Activated CD8-positive, alpha-beta T cell treated with anti-CD3 and anti-CD28 coated beads for 36 hours (primary cell): Measurements from ENCODE around the gene CKAP2L. TPM values are rescaled to one million over a fixed set of nuclear protein-coding genes. Genes with fewer than 3 reads are reported as not detected.

Source experiments
- ATAC-seq: fragments of 200-7000 bp; cut with Tn5 transposase; one replicate; pipeline ENCODE4 v1.10.0; 2021; ENCODE audit warnings: mild to moderate bottlenecking, moderate library complexity
- CTCF ChIA-PET: fragments of 350-600 bp; sonication (Branson Sonifier 250); formaldehyde crosslinking; loops from one replicate; lab custom pipeline; 2021; ENCODE audit warnings: antibody characterized with exemption; lab: Charles Lee
- POLR2A ChIA-PET: fragments of 350-600 bp; sonication (Branson Sonifier 250); formaldehyde crosslinking; loops from one replicate; lab custom pipeline; 2021; ENCODE audit warnings: antibody characterized with exemption; lab: Charles Lee
- DNase-seq: peaks from one replicate; pipeline ENCODE4 v3.0.0-alpha.2; 2020
- H3K27ac Mint-ChIP-seq: one replicate; pipeline ENCODE4 v1.8.0; 2021; ENCODE audit warnings: mild to moderate bottlenecking, mixed read lengths
- H3K27me3 Mint-ChIP-seq: one replicate; pipeline ENCODE4 v1.8.0; 2021; ENCODE audit warnings: mixed read lengths
- H3K36me3 Mint-ChIP-seq: one replicate; pipeline ENCODE4 v1.8.0; 2021; ENCODE audit warnings: low read depth, mixed read lengths
- H3K4me1 Mint-ChIP-seq: one replicate; pipeline ENCODE4 v1.8.0; 2021; ENCODE audit warnings: low read depth, mixed read lengths
- H3K4me3 Mint-ChIP-seq: one replicate; pipeline ENCODE4 v1.8.0; 2021; ENCODE audit warnings: mild to moderate bottlenecking, moderate library complexity, mixed read lengths
- H3K9me3 Mint-ChIP-seq: one replicate; pipeline ENCODE4 v1.8.0; 2021; ENCODE audit warnings: mixed read lengths
- CTCF ChIP-seq: fragments of 200-600 bp; IDR thresholded peaks from one replicate; pipeline ENCODE4 v1.8.0; 2022; ENCODE audit warnings: antibody characterized with exemption, mild to moderate bottlenecking
- intact Hi-C: fragments of 100-400 bp; cut with micrococcal nuclease; formaldehyde crosslinking; loops from one replicate; pipeline ENCODE4 v1.10.0; 2022
- total RNA-seq, 2 experiments: library from RNA; stranded (reverse); gene quantifications; one replicate each; pipeline ENCODE4 v1.2.3, GENCODE V29; 2021

The CKAP2L gene
- total RNA-seq, 2 experiments from 2014 or later = 24.5 to 30.5 TPM

- Mint-ChIP-seq H3K4me1 (peaks cover 5% of the 10 kb centered on the region), H3K9me3 (no peaks in the 10 kb centered on the region), H3K36me3 (no peaks in the 10 kb centered on the region), H3K27ac (no peak overlapping the region), H3K27me3 (peaks cover 34% of the 10 kb centered on the region), H3K4me3 (no peak overlapping the region)
- intact Hi-C loops = no loop called here
- CTCF ChIA-PET = interaction anchor here (1.1 to 1.5 kb wide), 4 partner anchors 35 to 178 kb away, joined by 3 to 8 read pairs (median 4); no protein-coding TSS in a partner anchor
- ATAC-seq (no peak), DNase-seq (no peak)
- POLR2A ChIA-PET = interaction anchor here (1.3 kb wide), 1 partner anchor 11 kb away, joined by 4 read pairs; no protein-coding TSS in a partner anchor
- no peak for TF ChIP-seq CTCF
Observed at GRCh38 chr2:112782234-112782799, 17.9 kb upstream of the CKAP2L start.

GRCh38 chr2:112779598-112779997 is 15.2 kb upstream of the CKAP2L start:
- DNase-seq (no peak), ATAC-seq (no peak)
- intact Hi-C loops = no loop called here
- ChIA-PET CTCF (no interaction called here), POLR2A (interaction anchor here (1.0 kb wide), 1 partner anchor 26 kb away, joined by 3 read pairs; no protein-coding TSS in a partner anchor)
- peaks cover 14% of the 10 kb centered on the region for H3K4me1 Mint-ChIP-seq
- H3K4me3 Mint-ChIP-seq = no peak overlapping the region
- H3K36me3 Mint-ChIP-seq = no peaks in the 10 kb centered on the region
- H3K9me3 Mint-ChIP-seq = no peaks in the 10 kb centered on the region
- H3K27ac Mint-ChIP-seq = no peak overlapping the region
- H3K27me3 Mint-ChIP-seq = peaks cover 34% of the 10 kb centered on the region
- no peak for TF ChIP-seq CTCF

GRCh38 chr2:112777036-112777435 is 12.6 kb upstream of the CKAP2L start:
- Mint-ChIP-seq H3K36me3 (no peaks in the 10 kb centered on the region), H3K27me3 (peaks cover 22% of the 10 kb centered on the region), H3K27ac (no peak overlapping the region), H3K4me3 (no peak overlapping the region), H3K9me3 (no peaks in the 10 kb centered on the region), H3K4me1 (peaks cover 14% of the 10 kb centered on the region)
- POLR2A ChIA-PET = interaction anchor here (0.8 to 1.0 kb wide), 3 partner anchors 10 to 48 kb away, joined by 3 to 4 read pairs (median 3); no protein-coding TSS in a partner anchor
- CTCF ChIA-PET = no interaction called here
- intact Hi-C loops = no loop called here
- no peak for ATAC-seq
- no peak for TF ChIP-seq CTCF
- DNase-seq = no peak

- H3K27me3 Mint-ChIP-seq = peaks cover 19% of the 10 kb centered on the region
- peak; percentile 7 for ATAC-seq
- intact Hi-C loops = no loop called here
- no peak overlapping the region for H3K4me3 Mint-ChIP-seq
- peaks cover 14% of the 10 kb centered on the region for H3K4me1 Mint-ChIP-seq
- POLR2A ChIA-PET = interaction anchor here (0.8 to 0.9 kb wide), 2 partner anchors 17 to 48 kb away, joined by 3 to 4 read pairs; no protein-coding TSS in a partner anchor
- H3K36me3 Mint-ChIP-seq = no peaks in the 10 kb centered on the region
- CTCF ChIA-PET = no interaction called here
- H3K27ac Mint-ChIP-seq = no peak overlapping the region
- no peak for TF ChIP-seq CTCF
- no peaks in the 10 kb centered on the region for H3K9me3 Mint-ChIP-seq
- DNase-seq = no peak
Observed at GRCh38 chr2:112776113-112776512, 11.7 kb upstream of the CKAP2L start.

GRCh38 chr2:112774536-112775285 is 10.3 kb upstream of the CKAP2L start:
- Mint-ChIP-seq H3K9me3 (no peaks in the 10 kb centered on the region), H3K36me3 (no peaks in the 10 kb centered on the region), H3K27ac (no peak overlapping the region), H3K4me3 (no peak overlapping the region), H3K4me1 (peaks cover 14% of the 10 kb centered on the region), H3K27me3 (peaks cover 19% of the 10 kb centered on the region)
- TF ChIP-seq CTCF = no peak
- ChIA-PET CTCF (interaction anchor here (3.9 kb wide), 1 partner anchor 167 kb away, joined by 15 read pairs; no protein-coding TSS in a partner anchor), POLR2A (no interaction called here)
- no peak for DNase-seq
- intact Hi-C loops = no loop called here
- ATAC-seq = no peak
